ENCODE data around the gene SYNC. TPM values are rescaled to one million over a fixed set of nuclear protein-coding genes. Genes with fewer than 3 reads are reported as not detected.

Gene SYNC
- not detected for total RNA-seq

GRCh38 chr1:32702599-32703478 lies at the start of gene SYNC:
Gene SYNC (minus strand): TSS chr1:32702770. CDS start chr1:32702660, 110 bp downstream.
- H3K4me1 Mint-ChIP-seq = peaks cover 4% of the 10 kb centered on the region
- H3K27me3 Mint-ChIP-seq = peaks cover 45% of the 10 kb centered on the region
- H3K4me3 Mint-ChIP-seq = peak within 1 kb of the TSS; percentile 45
- no peaks in the 10 kb centered on the region for H3K36me3 Mint-ChIP-seq
- no peak for DNase-seq
- no peak within 1 kb of the TSS for H3K27ac Mint-ChIP-seq
- H3K9me3 Mint-ChIP-seq = no peaks in the 10 kb centered on the region
- ATAC-seq (ENCODE audit: low read depth) = peak; percentile 69
- POLR2A ChIA-PET = interaction anchor here (0.6 to 0.8 kb wide), 2 partner anchors 13 to 114 kb away, joined by 3 to 5 read pairs; partner anchors contain the start of genes S100PBP and YARS1

GRCh38 chr1:32749771-32750170 lies 47.2 kb upstream of the SYNC start:
- Mint-ChIP-seq H3K36me3 (no peaks in the 10 kb centered on the region), H3K27me3 (peaks cover 34% of the 10 kb centered on the region), H3K4me3 (no peak overlapping the region), H3K4me1 (peaks cover 5% of the 10 kb centered on the region), H3K27ac (no peak overlapping the region), H3K9me3 (no peaks in the 10 kb centered on the region)
- DNase-seq (no peak), ATAC-seq (ENCODE audit: low read depth) (no peak)
- POLR2A ChIA-PET = interaction anchor here (0.5 to 0.9 kb wide), 2 partner anchors 18 to 626 kb away, joined by 3 read pairs; no protein-coding TSS in a partner anchor

DNA sequence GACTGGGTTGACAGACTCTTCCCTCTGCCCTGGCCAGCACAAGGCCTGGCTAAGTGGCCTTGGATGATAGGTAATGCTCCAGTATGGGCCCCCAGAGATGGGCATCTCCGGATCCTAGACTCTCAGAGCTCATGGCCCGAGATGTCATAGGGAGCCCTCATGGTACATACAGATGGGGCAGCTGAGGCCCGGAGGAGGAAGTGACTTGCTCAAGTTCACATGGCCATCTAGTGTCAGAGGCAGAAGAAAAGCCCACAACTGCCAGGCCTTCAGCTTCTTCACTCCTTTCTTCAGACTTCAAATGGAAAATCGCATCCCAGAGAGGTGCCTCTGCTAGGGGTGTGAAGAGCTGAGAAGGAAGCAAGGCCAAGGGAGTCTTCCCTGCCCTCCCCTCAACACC lies 46.8 kb upstream of the SYNC start:
- DNase-seq (no peak), ATAC-seq (ENCODE audit: low read depth) (no peak)
- Mint-ChIP-seq H3K27me3 (peaks cover 32% of the 10 kb centered on the region), H3K27ac (no peak overlapping the region), H3K36me3 (no peaks in the 10 kb centered on the region), H3K4me3 (no peak overlapping the region), H3K4me1 (peaks cover 3% of the 10 kb centered on the region), H3K9me3 (no peaks in the 10 kb centered on the region)
- POLR2A ChIA-PET = interaction anchor here (0.9 kb wide), 1 partner anchor 17 kb away, joined by 3 read pairs; no protein-coding TSS in a partner anchor

DNA sequence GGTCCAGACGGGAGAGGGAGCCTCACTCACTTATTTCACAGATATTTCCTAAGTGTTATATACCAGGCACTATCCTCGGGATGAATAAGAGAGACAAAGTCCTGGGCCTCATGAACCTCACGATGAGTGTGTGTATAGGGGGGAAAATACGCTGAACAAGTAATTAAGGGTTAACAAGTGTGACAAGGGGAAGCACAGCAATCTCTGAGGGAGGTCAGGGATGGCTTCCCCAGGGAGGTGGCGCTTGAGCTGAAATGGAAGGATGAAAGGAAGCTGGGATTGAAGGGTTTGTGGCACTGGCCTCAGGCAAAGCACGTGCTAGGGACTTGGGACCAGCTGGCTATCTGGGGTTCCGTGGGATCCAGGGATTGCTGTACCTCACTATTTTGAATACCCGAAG lies 46.4 kb upstream of the SYNC start:
- no peaks in the 10 kb centered on the region for H3K4me1 Mint-ChIP-seq
- POLR2A ChIA-PET = no interaction called here
- peaks cover 34% of the 10 kb centered on the region for H3K27me3 Mint-ChIP-seq
- DNase-seq (no peak), ATAC-seq (ENCODE audit: low read depth) (no peak)
- no peak overlapping the region for H3K27ac Mint-ChIP-seq
- H3K9me3 Mint-ChIP-seq = no peaks in the 10 kb centered on the region
- no peak overlapping the region for H3K4me3 Mint-ChIP-seq
- H3K36me3 Mint-ChIP-seq = no peaks in the 10 kb centered on the region

DNA sequence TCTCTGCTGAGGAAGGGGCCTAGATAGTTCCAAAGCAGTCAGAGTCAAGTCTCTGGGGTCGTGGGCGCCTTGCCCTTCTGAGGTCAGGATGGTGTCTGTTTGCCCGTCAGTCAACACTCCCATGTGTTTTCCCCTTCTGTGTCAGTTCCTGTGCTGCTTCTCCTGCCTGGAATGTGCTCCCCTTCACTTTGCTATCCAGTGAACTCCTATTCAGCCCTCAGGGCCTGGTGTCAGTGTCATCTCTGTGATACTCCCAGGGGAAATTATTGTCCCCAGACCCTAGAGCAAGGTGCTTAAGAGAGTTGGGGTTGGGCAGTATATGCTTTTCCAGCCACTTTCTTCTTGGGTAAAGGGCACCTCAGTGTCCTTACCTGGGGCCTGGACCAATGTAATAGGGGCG lies 45.8 kb upstream of the SYNC start:
- Mint-ChIP-seq H3K4me1 (no peaks in the 10 kb centered on the region), H3K9me3 (no peaks in the 10 kb centered on the region), H3K27me3 (peaks cover 37% of the 10 kb centered on the region), H3K27ac (no peak overlapping the region), H3K36me3 (no peaks in the 10 kb centered on the region), H3K4me3 (no peak overlapping the region)
- POLR2A ChIA-PET = no interaction called here
- DNase-seq = no peak
- no peak for ATAC-seq (ENCODE audit: low read depth)

DNA sequence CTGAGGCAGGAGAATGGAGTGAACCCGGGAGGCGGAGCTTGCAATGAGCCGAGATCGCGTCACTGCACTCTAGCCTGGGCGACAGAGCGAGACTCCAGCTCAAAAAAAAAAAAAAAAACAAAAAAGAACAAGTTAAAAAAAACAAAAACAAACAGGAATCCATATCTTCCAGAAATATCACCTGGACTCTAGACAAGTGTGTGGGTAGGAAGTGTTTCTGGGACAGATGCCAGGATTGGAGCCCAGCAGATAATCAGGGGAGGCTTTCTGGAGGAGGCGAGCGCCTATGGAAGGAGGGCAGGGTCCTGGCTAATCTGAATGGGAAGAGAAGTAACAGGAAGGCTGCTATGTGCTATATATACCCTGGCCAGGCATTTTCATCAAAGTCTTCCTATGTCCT lies 43.6 kb upstream of the SYNC start:
- no peak overlapping the region for H3K27ac Mint-ChIP-seq
- H3K9me3 Mint-ChIP-seq = no peaks in the 10 kb centered on the region
- POLR2A ChIA-PET = no interaction called here
- ATAC-seq (ENCODE audit: low read depth) (no peak), DNase-seq (no peak)
- H3K27me3 Mint-ChIP-seq = peaks cover 37% of the 10 kb centered on the region
- no peaks in the 10 kb centered on the region for H3K36me3 Mint-ChIP-seq
- no peaks in the 10 kb centered on the region for H3K4me1 Mint-ChIP-seq
- H3K4me3 Mint-ChIP-seq = no peak overlapping the region

GRCh38 chr1:32744071-32744425 lies 41.5 kb upstream of the SYNC start:
- Mint-ChIP-seq H3K9me3 (no peaks in the 10 kb centered on the region), H3K4me3 (no peak overlapping the region), H3K27me3 (peaks cover 45% of the 10 kb centered on the region), H3K36me3 (no peaks in the 10 kb centered on the region), H3K27ac (no peak overlapping the region), H3K4me1 (no peaks in the 10 kb centered on the region)
- ATAC-seq (ENCODE audit: low read depth) = no peak
- no peak for DNase-seq
- POLR2A ChIA-PET = no interaction called here

GRCh38 chr1:32743380-32744070 lies 41.0 kb upstream of the SYNC start:
- DNase-seq = no peak
- H3K4me3 Mint-ChIP-seq = no peak overlapping the region
- no peak overlapping the region for H3K27ac Mint-ChIP-seq
- no peaks in the 10 kb centered on the region for H3K4me1 Mint-ChIP-seq
- POLR2A ChIA-PET = no interaction called here
- no peak for ATAC-seq (ENCODE audit: low read depth)
- H3K27me3 Mint-ChIP-seq = peaks cover 45% of the 10 kb centered on the region
- no peaks in the 10 kb centered on the region for H3K36me3 Mint-ChIP-seq
- H3K9me3 Mint-ChIP-seq = no peaks in the 10 kb centered on the region

DNA sequence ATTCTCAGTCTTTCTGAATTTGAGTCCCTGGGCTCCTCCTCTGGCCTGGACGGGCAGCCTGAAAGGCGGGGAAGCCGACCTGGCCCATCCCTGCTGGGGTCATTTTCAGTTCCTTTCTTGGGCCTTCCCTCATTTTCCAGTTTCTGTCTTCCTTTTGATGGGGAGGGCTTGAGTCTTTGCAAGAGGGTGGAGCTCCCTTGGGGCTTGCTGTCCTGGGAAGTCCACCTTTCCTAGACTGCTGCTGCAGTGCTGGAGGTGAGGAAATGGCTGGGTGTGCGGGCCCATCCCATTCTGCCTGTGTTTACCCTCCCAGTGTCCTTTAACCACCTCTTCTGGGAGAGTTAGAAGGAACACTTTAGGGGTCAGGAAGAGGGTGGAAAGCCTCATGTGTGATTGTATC lies 40.4 kb upstream of the SYNC start:
- H3K27me3 Mint-ChIP-seq = peaks cover 43% of the 10 kb centered on the region
- no peak for DNase-seq
- H3K36me3 Mint-ChIP-seq = no peaks in the 10 kb centered on the region
- no peak overlapping the region for H3K27ac Mint-ChIP-seq
- H3K4me1 Mint-ChIP-seq = no peaks in the 10 kb centered on the region
- POLR2A ChIA-PET = no interaction called here
- H3K4me3 Mint-ChIP-seq = peak overlapping the region; percentile 25
- ATAC-seq (ENCODE audit: low read depth) = no peak
- no peaks in the 10 kb centered on the region for H3K9me3 Mint-ChIP-seq

GRCh38 chr1:32742199-32742947 lies 39.8 kb upstream of the SYNC start:
- Mint-ChIP-seq H3K27ac (no peak overlapping the region), H3K36me3 (no peaks in the 10 kb centered on the region), H3K9me3 (no peaks in the 10 kb centered on the region), H3K4me3 (peak overlapping the region; percentile 37), H3K27me3 (peaks cover 40% of the 10 kb centered on the region), H3K4me1 (no peaks in the 10 kb centered on the region)
- ATAC-seq (ENCODE audit: low read depth) = peak; percentile 14
- POLR2A ChIA-PET = no interaction called here
- DNase-seq = no peak

DNA sequence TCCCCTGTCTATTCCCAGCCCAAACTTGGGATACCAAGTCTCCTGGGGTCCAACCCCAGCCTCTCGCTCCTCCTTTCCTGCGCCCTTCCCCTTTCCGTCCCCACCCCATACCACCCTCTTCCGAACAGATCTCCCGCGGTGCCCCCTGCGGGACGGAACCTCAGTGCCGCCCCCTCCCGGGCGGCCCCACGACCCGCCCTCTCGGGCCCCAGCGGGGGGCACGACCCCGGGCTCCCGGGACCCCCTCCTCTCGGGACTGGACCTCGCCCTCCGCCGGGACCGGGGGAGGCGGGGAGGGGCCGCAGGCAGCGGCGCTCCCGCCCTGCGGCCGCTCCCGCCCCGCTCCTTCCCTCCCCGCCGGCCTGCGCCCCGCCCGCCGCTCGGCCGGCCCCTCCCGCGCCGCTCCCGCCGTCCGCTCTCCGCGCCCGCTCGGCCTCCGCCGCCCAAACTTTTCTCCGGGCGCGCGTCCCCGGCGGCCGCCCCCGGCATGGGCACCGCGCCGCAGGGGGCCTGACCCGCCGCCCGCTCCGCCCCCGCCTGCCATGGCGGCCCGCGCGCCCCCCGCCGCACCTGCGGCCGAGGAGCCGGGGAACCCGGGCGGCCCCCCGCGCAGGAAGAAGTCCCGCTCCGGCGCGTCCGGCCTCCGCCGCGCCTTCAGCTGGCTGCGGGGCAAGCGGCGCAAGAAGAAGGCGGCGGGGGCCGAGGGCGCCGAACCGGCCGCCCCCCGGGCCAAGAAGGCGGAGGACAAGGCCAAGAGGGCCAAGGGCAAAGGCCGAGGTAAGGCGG lies 39.0 kb upstream of the SYNC start:
- DNase-seq (peak; percentile 41), ATAC-seq (ENCODE audit: low read depth) (peak; percentile 11)
- POLR2A ChIA-PET = no interaction called here
- Mint-ChIP-seq H3K36me3 (no peaks in the 10 kb centered on the region), H3K27me3 (peaks cover 40% of the 10 kb centered on the region), H3K9me3 (no peaks in the 10 kb centered on the region), H3K4me3 (peak overlapping the region; percentile 57), H3K27ac (no peak overlapping the region), H3K4me1 (no peaks in the 10 kb centered on the region)

DNA sequence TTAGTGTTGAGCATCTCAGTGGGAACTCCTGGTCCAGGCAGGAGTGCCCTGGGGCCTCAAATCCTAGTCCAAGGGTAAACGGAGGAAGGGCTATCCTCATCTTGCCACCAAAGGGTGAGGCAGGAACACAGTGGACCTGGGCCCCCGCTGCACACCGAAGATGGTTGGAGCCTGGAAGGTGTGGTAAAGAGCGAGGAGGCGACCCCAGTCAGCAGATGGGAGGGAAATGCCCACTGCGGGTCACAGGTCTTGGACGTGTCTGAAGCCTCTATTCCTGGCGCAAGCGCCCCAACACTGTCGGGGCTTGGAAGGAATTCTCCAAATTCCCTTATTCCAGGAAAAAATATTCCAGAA lies 38.5 kb upstream of the SYNC start:
- POLR2A ChIA-PET = no interaction called here
- H3K36me3 Mint-ChIP-seq = no peaks in the 10 kb centered on the region
- H3K27me3 Mint-ChIP-seq = peaks cover 40% of the 10 kb centered on the region
- no peak overlapping the region for H3K27ac Mint-ChIP-seq
- ATAC-seq (ENCODE audit: low read depth) (no peak), DNase-seq (no peak)
- no peaks in the 10 kb centered on the region for H3K4me1 Mint-ChIP-seq
- H3K4me3 Mint-ChIP-seq = peak overlapping the region; percentile 57
- no peaks in the 10 kb centered on the region for H3K9me3 Mint-ChIP-seq
